BE2C (cell line): ENCODE results near the gene TAGAP.

ENCODE experiments used
- DNase-seq: peaks from one replicate; pipeline ENCODE4 v3.0.0-alpha.2; 2020
- H3K27me3 ChIP-seq: fragments of 250-450 bp; sonication (Bioruptor Pico); 2 replicates; pipeline ENCODE4 v1.5.1; 2020; ENCODE audit warnings: mild to moderate bottlenecking
- H3K36me3 ChIP-seq: fragments of 250-450 bp; sonication (Bioruptor Pico); 2 replicates; pipeline ENCODE4 v1.5.1; 2020; ENCODE audit warnings: mild to moderate bottlenecking
- H3K4me1 ChIP-seq: fragments of 250-450 bp; sonication (Bioruptor Pico); 2 replicates; pipeline ENCODE4 v1.5.1; 2020
- H3K4me3 ChIP-seq: 2 replicates; pipeline ENCODE4 v1.5.1; 2011; ENCODE audit warnings: low read depth, low read length
- H3K9me3 ChIP-seq: fragments of 250-450 bp; sonication (Bioruptor Pico); 2 replicates; pipeline ENCODE4 v1.5.1; 2020
- TF ChIP-seq, protein P1 (sequence below): IDR thresholded peaks from 2 replicates; pipeline ENCODE4 v1.5.1; 2012; ENCODE audit warnings: mild to moderate bottlenecking, low read depth, low read length

The TAGAP gene

DNA sequence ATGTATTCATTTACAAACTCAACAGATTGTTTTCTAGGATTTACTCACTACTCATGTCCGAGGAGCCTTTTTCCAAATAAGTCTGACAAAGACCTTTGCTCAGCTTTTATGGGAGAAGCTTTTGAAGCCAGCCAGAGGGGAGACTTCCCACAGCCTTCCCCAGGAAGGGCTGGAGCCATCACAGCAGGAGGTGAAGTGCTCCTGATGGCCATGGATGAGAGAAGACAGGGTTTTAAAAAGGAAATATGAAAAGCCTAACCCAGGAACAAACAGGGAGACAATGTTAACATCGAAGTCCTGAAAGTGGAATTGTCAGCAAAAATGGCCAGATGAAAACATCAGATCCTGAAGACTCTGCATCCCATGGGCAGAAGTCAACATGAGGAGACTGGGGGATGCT, 11.6 kb upstream of the TAGAP start:
- Histone ChIP-seq H3K36me3 (no peaks in the 10 kb centered on the region), H3K27me3 (peaks cover 98% of the 10 kb centered on the region), H3K9me3 (no peaks in the 10 kb centered on the region; the same call in 1 of the 2 replicates), H3K4me1 (no peaks in the 10 kb centered on the region), H3K4me3 (no peak overlapping the region)
- TF ChIP-seq, protein P1, sequence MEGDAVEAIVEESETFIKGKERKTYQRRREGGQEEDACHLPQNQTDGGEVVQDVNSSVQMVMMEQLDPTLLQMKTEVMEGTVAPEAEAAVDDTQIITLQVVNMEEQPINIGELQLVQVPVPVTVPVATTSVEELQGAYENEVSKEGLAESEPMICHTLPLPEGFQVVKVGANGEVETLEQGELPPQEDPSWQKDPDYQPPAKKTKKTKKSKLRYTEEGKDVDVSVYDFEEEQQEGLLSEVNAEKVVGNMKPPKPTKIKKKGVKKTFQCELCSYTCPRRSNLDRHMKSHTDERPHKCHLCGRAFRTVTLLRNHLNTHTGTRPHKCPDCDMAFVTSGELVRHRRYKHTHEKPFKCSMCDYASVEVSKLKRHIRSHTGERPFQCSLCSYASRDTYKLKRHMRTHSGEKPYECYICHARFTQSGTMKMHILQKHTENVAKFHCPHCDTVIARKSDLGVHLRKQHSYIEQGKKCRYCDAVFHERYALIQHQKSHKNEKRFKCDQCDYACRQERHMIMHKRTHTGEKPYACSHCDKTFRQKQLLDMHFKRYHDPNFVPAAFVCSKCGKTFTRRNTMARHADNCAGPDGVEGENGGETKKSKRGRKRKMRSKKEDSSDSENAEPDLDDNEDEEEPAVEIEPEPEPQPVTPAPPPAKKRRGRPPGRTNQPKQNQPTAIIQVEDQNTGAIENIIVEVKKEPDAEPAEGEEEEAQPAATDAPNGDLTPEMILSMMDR, result no peak
- DNase-seq, result no peak

DNA sequence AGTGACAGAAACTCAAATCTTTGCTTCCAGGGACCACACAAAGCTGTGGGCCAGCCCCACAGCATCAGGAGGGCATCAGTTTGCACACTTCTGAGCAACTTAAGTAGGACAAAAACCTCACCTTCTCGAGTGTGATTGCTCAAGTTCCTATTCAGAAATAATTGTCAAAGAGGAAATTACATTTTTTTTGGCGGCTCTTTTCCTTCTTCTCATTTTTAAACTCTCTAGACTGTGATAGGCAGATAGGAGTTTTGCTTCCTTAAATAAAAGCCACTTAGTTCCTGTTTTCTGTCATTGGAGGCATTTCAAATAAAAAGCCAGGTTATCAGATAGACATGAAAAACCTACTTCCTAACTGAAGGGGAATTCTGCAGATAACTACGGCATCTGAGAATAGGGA, 11.2 kb upstream of the TAGAP start:
- TF ChIP-seq, protein P1, result no peak
- no peaks in the 10 kb centered on the region for H3K4me1 ChIP-seq
- peaks cover 95% of the 10 kb centered on the region for H3K27me3 ChIP-seq
- no peak for DNase-seq
- no peak overlapping the region for H3K4me3 ChIP-seq
- H3K9me3 ChIP-seq, result no peaks in the 10 kb centered on the region; the same call in 1 of the 2 replicates
- H3K36me3 ChIP-seq, result no peaks in the 10 kb centered on the region

DNA sequence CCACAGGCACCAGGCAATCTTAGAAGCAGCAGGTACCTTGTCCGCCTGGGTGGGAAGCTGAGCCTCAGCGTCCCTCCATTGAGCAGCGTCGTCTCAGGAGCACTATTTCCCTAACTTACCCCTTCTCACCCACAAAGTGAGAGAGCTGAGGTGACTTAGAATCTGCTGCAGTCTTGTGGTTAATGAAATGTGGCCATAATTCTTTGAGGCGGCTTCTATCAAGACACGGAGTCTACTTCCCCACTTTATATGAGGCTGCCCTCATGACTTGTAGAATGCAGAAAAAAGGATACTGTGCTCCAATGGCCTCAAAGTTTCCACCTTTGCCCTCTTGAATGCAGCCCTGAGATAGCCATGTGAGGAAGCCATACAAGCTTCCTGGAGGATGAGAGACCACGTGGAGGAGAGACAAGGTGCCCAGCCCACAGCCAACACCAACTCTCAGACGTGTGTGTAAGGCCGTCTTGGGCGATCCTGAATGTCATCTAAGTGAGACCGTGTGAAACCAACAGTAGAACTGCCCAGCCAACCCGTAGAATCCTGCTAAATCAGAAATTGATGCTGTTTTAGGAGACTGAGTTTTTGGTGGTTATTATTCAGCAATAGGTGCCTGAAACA, 9.1 kb upstream of the TAGAP start:
- H3K9me3 ChIP-seq, result no peaks in the 10 kb centered on the region; the same call in 1 of the 2 replicates
- H3K27me3 ChIP-seq, result peaks cover 78% of the 10 kb centered on the region
- no peaks in the 10 kb centered on the region for H3K36me3 ChIP-seq
- TF ChIP-seq, protein P1, result no peak
- no peaks in the 10 kb centered on the region for H3K4me1 ChIP-seq
- no peak overlapping the region for H3K4me3 ChIP-seq
- DNase-seq, result no peak

DNA sequence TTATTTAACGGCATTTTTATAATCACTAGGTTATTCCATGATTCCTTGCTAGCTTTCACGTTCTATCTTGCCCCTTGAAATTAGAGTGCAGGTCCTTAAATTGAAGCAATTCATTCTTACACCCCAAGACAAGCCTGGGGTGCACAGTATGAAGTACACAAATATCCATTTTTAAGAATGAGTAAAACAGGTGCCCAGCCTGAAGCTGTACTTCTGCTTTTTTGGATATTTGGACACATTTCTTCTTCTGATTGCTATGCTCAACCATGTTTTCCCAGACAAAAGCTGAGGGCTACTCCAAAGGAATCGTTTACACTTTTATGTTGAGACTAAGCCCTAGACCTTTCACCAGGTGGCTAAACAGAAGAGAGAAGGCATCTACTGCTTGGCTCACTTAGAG, 7.9 kb upstream of the TAGAP start:
- DNase-seq, result no peak
- H3K4me3 ChIP-seq, result no peak overlapping the region
- no peaks in the 10 kb centered on the region; the same call in 1 of the 2 replicates for H3K9me3 ChIP-seq
- H3K36me3 ChIP-seq, result no peaks in the 10 kb centered on the region
- TF ChIP-seq, protein P1, result no peak
- no peaks in the 10 kb centered on the region for H3K4me1 ChIP-seq
- H3K27me3 ChIP-seq, result peaks cover 74% of the 10 kb centered on the region

DNA sequence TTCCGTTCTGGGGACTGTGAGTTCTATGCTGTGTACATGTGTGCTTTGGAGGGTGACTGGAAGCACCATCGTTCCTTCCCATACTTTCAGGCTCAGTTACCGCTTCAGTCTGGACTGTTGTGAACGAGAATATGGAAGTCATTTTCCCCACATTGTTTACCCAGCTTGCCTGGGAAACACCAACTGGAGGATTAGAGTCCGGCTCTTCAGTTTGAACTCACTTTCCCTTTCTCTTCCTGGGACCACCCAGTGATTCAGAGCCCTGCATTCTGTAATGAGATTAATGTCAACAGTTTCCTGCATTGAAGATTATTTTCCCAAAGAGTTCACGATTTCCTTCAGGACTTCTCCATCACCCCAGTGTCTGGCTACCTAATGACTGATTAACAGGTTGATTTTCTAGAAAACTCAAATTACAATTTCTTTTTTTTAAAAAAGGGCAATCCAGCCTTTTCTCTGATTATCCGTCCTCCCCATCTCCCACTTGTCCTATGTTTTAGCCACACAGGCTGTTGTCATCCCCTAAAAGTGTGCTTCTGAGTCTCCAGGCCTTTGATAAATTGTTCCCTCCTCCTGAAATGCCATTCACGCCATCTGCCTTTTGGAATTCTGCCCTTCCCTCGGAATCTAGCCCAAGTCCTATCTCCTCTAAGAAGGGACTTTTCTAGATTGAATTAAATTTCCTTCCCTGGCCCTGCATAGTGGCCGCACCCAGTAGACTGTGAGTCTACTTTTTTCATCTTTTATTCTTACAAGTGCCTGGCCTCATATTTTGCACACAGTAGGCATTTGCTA, 3.3 kb upstream of the TAGAP start:
- no peaks in the 10 kb centered on the region for H3K9me3 ChIP-seq
- no peaks in the 10 kb centered on the region for H3K4me1 ChIP-seq
- TF ChIP-seq, protein P1, result no peak
- H3K36me3 ChIP-seq, result no peaks in the 10 kb centered on the region
- peaks cover 72% of the 10 kb centered on the region for H3K27me3 ChIP-seq
- DNase-seq, result no peak
- H3K4me3 ChIP-seq, result no peak overlapping the region

DNA sequence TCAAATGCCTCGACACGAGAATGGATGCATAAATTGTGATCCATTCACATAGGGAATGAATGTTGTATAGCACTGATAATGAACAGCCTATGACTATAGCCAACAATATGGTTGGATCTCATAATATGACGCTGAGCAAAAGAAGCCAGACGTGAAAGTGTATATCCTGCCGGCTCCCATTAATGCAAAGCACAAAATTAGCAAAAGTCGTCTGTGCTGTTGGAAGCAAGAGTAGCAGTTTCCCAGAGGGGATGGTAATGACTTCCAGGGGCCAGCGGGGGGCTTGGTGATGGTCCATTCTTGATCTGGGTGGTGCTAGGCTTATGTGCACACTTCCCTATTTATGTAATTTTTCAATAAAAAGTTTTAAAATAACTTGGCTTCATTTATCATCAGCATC, 1.0 kb upstream of the TAGAP start:
- Histone ChIP-seq H3K36me3 (no peaks in the 10 kb centered on the region), H3K4me1 (no peaks in the 10 kb centered on the region), H3K9me3 (no peaks in the 10 kb centered on the region), H3K4me3 (no peak overlapping the region), H3K27me3 (peaks cover 72% of the 10 kb centered on the region)
- TF ChIP-seq, protein P1, result no peak
- no peak for DNase-seq
